ENCODE results near the gene CELA2A.
"Not testable (repeated sequence)": the region's sequence is repeated elsewhere in the genome, so short reads cannot be mapped to it uniquely, and the experiment has no call there.

CELA2A gene

DNA sequence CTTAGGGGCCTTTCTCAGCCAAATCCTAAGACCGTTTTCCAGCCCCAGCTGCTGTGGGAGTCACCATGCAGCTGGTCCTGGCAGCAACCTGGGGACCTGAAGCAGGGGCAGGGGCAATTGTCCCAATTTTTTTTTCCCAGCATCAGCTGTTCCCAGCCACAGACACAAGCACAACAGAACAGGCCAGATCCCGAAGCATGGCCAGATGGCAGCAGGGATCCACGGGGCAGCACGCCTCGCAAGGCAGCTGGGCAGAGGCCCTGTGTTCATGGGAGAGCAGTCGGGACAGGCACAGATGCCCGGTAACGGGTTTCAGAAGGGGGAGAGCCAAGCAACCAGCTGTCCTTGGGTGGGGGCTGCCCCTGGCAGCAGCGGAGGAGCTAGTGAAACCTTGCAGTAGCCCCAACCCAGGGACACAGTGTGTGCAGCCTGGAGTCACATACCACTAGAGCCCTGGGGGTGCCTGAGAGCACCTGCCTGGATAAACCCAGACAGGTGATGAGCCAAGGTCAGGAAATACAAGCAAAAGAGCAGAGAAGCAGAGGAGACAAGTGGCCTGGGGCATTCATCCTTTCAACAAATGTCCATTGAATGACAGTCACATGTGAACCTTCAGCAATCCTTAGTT is 13.4 kb downstream of the CELA2A start:
- DNase-seq = not testable (repeated sequence)

DNA sequence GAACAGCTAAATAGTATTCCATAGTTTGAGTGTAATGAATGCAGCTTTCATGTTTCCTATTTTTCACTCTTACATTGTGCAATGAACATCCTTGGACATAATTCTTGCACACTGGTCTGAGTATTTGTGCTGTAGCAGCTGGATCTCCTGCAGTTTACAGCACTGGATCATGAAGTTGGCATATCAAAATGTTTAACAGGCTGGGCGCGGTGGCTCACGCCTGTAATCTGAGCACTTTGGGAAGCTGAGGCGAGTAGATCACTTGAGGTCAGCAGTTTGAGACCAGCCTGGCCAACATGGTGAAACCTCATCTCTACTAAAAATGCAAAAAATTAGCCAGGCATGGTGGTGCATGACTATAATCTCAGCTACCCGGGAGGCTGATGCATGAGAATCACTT is 14.5 kb downstream of the CELA2A start:
- DNase-seq = not testable (repeated sequence)

GRCh38 chr1:15471723-15472122 is 15.2 kb downstream of the CELA2A start:
- not testable (repeated sequence) for DNase-seq

GRCh38 chr1:15472587-15472986 is 16.1 kb downstream of the CELA2A start:
- DNase-seq = no peak

DNA sequence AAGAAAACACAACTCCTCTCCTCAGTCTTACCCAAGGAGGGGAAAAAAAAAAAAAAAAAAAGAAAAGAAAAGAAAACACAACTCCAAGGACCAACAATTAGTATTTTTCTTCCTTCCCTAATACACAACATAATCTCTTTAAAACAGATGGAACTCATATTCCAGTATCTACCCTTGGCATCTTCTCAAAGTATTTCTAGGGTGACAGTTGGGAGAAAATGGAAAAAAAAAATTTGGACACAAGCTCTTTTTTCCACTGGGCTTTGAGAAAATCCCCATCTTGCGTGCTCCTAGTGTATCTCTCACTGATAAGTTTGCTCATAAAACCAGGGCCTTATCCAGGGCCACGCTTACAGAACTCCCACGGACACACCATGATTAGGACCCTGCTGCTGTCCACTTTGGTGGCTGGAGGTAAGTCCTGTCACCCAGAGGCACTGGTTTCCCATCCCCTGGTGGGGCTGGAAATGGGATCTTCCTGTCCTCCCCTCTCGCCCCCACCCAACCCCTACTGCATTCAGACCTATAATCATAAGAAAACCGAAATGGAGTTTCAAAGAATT is 19.3 kb downstream of the CELA2A start, which contains the start of gene CELA2B:
TSS of gene CELA2B (plus strand) at position 353 of the 563 bp plus-strand sequence. CDS start at position 375, 22 bp downstream.
- no peak for DNase-seq

GRCh38 chr1:15476927-15477326 is 20.4 kb downstream of the CELA2A start:
- DNase-seq = peak; percentile 33

DNA sequence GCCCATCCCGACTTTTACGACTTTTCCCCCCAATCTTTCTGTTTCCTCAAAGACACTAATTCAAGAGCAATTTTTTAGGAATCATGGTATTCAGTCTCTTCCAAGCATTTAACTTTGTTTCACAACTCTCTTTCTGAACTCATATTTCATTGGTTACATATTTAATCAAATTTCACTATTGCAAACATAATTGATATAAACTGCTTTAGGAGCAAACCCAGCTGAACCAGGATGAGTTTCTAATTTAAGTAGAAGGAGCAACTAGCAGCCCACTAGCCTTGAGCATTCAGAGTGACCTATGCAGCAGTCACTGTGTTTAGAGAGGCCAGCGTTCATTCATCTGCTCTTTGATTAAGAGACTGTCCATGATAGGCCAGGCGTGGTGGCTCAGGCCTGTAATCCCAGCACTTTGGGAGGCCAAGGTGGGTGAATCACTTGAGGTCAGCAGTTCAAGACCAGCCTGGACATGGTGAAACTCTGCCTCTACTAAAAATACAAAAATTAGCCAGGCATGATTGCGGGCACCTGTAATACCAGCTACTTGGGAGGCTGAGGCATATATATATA is 21.2 kb downstream of the CELA2A start:
- DNase-seq = no peak

DNA sequence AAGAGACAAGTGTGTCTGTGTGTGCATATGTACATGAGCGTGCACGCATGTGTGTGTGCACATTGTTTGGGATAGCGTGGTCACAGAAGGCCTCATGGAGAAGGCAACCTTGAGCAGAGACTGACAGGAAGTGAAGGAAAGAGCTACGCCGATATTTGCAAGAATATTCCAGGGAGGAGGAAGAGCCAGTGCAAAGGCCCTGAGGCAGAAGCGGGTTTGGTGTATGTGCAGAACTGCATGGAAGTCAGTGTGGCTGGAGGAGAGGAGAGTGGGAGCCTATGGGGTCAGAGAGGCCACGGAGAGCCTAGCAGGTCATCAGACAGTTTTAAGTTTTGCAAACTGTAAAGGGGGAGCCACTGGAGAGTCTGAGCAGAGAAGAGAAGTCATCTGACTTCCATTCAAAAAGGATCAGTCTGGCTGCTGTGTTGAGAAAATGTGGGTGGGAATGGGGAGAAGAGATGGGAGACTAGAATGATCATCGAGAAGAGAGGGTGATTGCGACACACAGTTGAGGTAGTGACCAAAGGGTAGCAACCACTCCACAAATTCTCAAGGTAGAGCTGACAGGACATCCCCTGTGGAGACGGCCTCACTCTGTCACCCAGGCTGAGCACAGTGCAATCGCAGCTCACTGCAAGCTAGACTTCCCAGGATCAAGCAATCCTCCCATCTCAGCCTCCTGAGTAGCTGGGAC is 23.3 kb downstream of the CELA2A start:
- no peak for DNase-seq

GRCh38 chr1:15482455-15482854 is 25.9 kb downstream of the CELA2A start:
- DNase-seq = not testable (repeated sequence)

GRCh38 chr1:15482983-15483543 is 26.5 kb downstream of the CELA2A start:
- DNase-seq = not testable (repeated sequence)

- no peak for DNase-seq
Measured at GRCh38 chr1:15483971-15484370, 27.4 kb downstream of the CELA2A start.

- not testable (repeated sequence) for DNase-seq
Measured at GRCh38 chr1:15484443-15484842, 27.9 kb downstream of the CELA2A start.

DNA sequence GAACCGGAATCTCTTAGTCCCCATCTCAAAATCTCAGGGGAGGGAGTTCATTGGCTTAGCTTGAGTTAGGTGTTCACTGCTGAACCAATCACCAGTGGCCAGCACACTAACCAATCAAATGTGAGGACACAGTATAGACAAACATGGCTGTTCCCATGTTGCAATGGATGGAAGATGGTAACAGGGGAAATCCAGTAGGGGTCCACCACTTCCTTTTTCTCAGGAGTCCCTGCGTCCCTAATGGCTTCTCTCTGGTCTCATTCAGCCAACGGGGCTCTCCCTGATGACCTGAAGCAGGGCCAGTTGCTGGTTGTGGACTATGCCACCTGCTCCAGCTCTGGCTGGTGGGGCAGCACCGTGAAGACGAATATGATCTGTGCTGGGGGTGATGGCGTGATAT is 29.1 kb downstream of the CELA2A start:
- no peak for DNase-seq

DNA sequence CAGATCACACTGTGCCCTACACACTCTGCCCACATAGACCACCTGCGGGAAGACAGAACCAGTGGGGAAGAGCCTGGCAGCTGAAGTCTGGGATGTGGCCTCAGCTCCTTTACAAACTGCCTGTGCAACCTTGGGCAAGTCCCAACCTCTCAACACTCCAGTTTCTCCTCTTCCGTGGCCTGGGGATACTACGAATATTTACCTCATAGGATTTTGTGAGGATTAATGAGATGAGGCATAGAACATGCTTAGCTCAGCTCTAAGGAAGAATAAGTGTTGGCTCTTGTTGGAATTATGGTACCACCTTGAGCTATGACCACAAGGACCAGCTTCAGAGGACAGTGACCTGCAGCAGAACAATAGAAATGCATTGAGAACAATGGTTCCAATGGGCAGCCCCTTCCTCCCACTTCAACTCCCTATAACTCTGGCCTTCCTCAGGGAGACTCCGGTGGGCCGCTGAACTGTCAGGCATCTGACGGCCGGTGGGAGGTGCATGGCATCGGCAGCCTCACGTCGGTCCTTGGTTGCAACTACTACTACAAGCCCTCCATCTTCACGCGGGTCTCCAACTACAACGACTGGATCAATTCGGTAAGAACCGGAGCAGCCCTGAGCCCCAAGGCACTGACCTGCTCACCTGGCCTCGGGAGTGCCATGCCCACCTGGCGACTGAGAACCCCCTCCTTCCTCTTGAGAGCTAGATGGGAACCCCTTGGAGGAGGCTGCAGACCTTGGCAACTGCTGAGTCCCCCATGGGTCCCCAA is 30.5 kb downstream of the CELA2A start:
- DNase-seq = not testable (repeated sequence)

- DNase-seq = no peak
Measured at GRCh38 chr1:15488371-15488770, 31.8 kb downstream of the CELA2A start.

DNA sequence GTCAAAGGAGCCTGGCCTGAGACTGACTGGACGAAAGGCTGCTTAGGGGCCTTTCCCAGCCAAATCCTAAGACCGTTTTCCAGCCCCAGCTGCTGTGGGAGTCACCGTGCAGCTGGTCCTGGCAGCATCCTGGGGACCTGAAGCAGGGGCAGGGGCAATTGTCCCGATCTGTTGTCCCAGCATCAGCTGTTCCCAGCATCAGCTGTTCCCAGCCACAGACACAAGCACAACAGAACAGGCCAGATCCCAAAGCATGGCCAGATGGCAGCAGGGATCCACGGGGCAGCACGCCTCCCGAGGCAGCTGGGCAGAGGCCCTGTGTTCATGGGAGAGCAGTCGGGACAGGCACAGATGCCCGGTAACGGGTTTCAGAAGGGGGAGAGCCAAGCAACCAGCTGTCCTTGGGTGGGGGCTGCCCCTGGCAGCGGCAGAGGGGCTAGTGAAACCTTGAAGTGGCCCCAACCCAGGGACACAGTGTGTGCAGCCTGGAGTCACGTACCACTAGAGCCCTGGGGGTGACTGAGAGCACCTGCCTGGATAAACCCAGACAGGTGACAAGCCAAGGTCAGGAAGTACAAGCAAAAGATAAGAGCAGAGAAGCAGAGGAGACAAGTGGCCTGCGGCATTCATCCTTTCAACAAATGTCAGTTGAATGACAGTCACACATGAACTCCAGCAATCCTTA is 32.7 kb downstream of the CELA2A start:
- no peak for DNase-seq

DNA sequence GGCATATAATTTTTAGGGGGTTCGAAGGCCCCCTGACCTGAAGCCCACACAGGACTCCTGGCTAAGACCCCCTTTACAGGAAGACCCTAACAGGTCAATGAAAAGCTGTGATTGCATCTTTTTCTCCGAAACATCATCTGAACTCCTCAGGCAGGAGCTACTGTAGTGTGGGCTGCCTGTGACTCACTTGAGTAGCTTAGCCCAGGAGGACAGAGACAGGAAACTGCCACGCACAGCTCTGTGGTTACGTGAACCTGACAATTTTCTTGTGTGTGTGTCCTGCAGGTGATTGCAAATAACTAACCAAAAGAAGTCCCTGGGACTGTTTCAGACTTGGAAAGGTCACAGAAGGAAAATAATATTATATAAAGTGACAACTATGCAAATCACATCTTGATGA is 34.5 kb downstream of the CELA2A start:
- not testable (repeated sequence) for DNase-seq

DNA sequence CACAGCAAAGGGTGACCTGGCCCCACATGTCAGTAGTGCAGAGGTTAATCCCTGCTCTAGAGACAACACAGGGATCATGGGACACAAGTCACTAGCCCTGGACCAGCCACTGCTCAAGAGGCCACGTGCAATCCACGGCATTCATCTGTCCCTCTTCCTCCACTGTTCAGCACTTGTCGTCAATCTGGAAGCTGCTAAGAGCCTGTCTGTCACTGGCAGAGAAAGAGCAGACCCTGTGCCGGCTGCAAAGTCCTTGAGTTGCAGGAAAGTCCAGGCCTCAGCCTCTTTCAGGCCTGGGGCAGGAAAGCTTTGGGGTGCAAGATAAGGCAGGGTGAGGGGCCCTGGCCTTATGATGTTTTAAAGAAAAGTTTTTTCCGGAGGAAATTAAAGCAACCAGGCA is 36.1 kb downstream of the CELA2A start:
- DNase-seq = no peak

- DNase-seq = no peak
Measured at GRCh38 chr1:15493869-15494390, 37.4 kb downstream of the CELA2A start.

DNA sequence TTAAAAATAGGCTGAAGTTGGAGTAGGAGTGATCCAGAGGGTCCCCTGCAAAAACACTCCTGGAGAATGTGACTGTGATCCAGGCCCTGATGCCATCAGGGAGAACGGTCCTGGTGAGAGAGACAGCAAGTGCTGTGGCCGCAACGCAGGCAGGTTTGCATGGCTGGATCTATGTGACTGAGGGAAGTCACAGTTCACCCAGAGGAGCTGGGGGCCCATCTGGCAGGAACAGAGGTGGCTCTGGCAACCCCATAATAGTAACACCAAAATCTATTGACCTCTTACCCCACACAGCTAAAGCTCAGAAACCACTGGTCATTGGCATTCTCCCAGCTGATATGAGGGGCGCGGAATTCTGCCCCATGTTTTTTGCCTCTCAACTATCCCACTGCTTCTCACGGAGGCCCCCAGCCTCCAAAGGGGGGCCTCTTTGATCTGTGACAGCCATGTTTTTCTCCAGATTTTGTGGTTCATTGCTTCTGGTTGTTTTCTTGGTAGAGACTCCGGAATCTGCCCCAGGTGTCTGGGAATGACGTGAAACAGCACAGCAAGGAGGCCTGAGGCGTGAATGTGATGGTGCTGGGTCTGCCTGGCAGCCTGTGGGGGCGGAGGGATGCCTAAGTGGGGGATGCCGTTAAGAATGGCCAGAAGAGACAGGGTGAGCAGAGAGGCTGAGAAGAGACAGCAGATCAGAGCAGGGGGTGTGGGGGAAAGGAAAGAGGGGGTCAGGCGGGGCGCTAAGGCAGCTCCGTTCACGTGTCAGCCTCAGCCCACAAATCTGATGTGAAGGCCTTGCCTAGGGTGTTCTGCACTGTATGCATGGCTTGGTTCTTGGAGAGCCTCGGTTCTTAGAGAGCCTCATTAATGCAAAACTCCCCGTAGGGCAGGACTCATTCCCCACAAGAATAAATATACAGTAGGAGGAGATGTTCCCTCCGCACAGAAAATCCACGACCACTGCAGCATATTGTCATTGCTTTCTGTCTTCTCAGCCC is 43.9 kb downstream of the CELA2A start:
- DNase-seq = no peak

Data from hematopoietic multipotent progenitor cell treated with erythropoietin and hydrocortisone succinate and interleukin-3 and kit ligand, for 4 days (in vitro differentiated cells).